ENCODE measurements around the gene RALA.
"Not testable (repeated sequence)": the region's sequence is repeated elsewhere in the genome, so short reads cannot be mapped to it uniquely, and the experiment has no call there.

RALA gene

DNA sequence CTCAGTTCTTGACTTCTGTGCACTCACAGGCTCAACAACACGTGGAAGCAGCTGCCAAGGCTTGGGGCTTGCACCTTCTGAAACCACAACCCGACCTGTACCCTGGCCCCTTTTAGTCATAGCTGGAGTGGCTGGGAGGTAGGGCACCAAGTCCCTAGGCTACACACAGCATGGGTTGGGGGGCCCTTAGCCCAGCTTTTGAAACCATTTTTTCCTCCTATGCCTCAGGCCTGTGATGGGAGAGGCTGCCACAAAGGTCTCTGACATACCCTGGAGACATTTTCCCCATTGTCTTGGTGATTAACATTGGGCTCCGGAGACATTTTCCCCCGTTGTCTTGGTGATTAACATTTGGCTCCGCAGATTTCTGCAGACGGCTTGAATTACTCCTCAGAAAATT lies 38.6 kb downstream of the RALA start:
- TF ChIP-seq, protein P1, sequence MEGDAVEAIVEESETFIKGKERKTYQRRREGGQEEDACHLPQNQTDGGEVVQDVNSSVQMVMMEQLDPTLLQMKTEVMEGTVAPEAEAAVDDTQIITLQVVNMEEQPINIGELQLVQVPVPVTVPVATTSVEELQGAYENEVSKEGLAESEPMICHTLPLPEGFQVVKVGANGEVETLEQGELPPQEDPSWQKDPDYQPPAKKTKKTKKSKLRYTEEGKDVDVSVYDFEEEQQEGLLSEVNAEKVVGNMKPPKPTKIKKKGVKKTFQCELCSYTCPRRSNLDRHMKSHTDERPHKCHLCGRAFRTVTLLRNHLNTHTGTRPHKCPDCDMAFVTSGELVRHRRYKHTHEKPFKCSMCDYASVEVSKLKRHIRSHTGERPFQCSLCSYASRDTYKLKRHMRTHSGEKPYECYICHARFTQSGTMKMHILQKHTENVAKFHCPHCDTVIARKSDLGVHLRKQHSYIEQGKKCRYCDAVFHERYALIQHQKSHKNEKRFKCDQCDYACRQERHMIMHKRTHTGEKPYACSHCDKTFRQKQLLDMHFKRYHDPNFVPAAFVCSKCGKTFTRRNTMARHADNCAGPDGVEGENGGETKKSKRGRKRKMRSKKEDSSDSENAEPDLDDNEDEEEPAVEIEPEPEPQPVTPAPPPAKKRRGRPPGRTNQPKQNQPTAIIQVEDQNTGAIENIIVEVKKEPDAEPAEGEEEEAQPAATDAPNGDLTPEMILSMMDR (IDR thresholded peaks at IDR 0.05), result no peak
- no peak overlapping the region for H3K4me3 ChIP-seq
- no peak for DNase-seq (ENCODE audit: low spot score)
- H3K27ac ChIP-seq, result no peak overlapping the region

- Histone ChIP-seq H3K4me3 (no peak overlapping the region), H3K27ac (no peak overlapping the region)
- DNase-seq (ENCODE audit: low spot score), result no peak
- TF ChIP-seq, protein P1 (IDR thresholded peaks at IDR 0.05), result no peak
These were observed 39.9 kb downstream of the RALA start for GRCh38 chr7:39663263-39663662.

GRCh38 chr7:39664057-39664456 lies 40.7 kb downstream of the RALA start:
- no peak overlapping the region for H3K27ac ChIP-seq
- DNase-seq (ENCODE audit: low spot score), result no peak
- TF ChIP-seq, protein P1 (IDR thresholded peaks at IDR 0.05), result no peak
- no peak overlapping the region for H3K4me3 ChIP-seq

- Histone ChIP-seq H3K27ac (no peak overlapping the region), H3K4me3 (no peak overlapping the region)
- DNase-seq (ENCODE audit: low spot score), result no peak
- TF ChIP-seq, protein P1 (IDR thresholded peaks at IDR 0.05), result no peak
These were observed 41.2 kb downstream of the RALA start for GRCh38 chr7:39664585-39664984.

GRCh38 chr7:39666562-39666961 lies 43.2 kb downstream of the RALA start:
- TF ChIP-seq, protein P1 (IDR thresholded peaks at IDR 0.05), result no peak
- no peak for DNase-seq (ENCODE audit: low spot score)
- Histone ChIP-seq H3K4me3 (no peak overlapping the region), H3K27ac (no peak overlapping the region)

- Histone ChIP-seq H3K4me3 (no peak overlapping the region), H3K27ac (no peak overlapping the region)
- TF ChIP-seq, protein P1 (IDR thresholded peaks at IDR 0.05), result no peak
- DNase-seq (ENCODE audit: low spot score), result no peak
These were observed 44.1 kb downstream of the RALA start for GRCh38 chr7:39667341-39667923.

GRCh38 chr7:39668280-39668679 lies 44.9 kb downstream of the RALA start:
- H3K4me3 ChIP-seq; H3K27ac ChIP-seq; DNase-seq (ENCODE audit: low spot score): not testable (repeated sequence)

GRCh38 chr7:39670052-39670451 lies 46.7 kb downstream of the RALA start:
- DNase-seq (ENCODE audit: low spot score), result no peak
- H3K4me3 ChIP-seq, result no peak overlapping the region
- TF ChIP-seq, protein P1 (IDR thresholded peaks at IDR 0.05), result no peak
- H3K27ac ChIP-seq, result no peak overlapping the region
